ENCODE results near the gene DDI1. TPM values are rescaled to one million over a fixed set of nuclear protein-coding genes. Genes with fewer than 3 reads are reported as not detected.

DDI1 gene
- total and polyA plus RNA-seq, 2 experiments from 2014 or later, result 0.39 TPM; not detected in 1

GRCh38 chr11:104001561-104002056, 34.8 kb upstream of the DDI1 start:
- Histone ChIP-seq H3K9me2 (replicated peaks; ENCODE audit: insufficient read depth) (no peaks in the 10 kb centered on the region), H3K27ac (no peak overlapping the region), H3K4me1 (ENCODE audit: insufficient read depth) (peaks cover 10% of the 10 kb centered on the region), H3K27me3 (no peaks in the 10 kb centered on the region), H3K79me2 (no peaks in the 10 kb centered on the region), H3K36me3 (replicated peaks; ENCODE audit: insufficient read depth, low read depth) (no peaks in the 10 kb centered on the region), H3K9me3 (ENCODE audit: low read depth) (no peaks in the 10 kb centered on the region), H4K20me1 (ENCODE audit: insufficient read depth, poor library complexity, severe bottlenecking) (no peaks in the 10 kb centered on the region), H3K4me2 (no peak overlapping the region), H3K4me3 (no peak overlapping the region), H2AFZ (no peak overlapping the region)
- WGBS (ENCODE audit: low lambda C conversion rate, missing lambda C conversion rate), result 83% methylated on average over 3 of the region's 3 CpGs
- no peak for TF ChIP-seq CTCF (IDR thresholded peaks at IDR 0.05; ENCODE audit: poor library complexity)
- no peak for TF ChIP-seq EZH2phosphoT487 (IDR thresholded peaks at IDR 0.05; ENCODE audit: low read depth, severe bottlenecking, unreplicated experiment)
- no peak for TF ChIP-seq EZH2 (IDR thresholded peaks at IDR 0.05; ENCODE audit: borderline replicate concordance)
- no peak for DNase-seq (ENCODE audit: low spot score)

- H4K20me1 ChIP-seq (ENCODE audit: insufficient read depth, poor library complexity, severe bottlenecking), result no peaks in the 10 kb centered on the region
- no peaks in the 10 kb centered on the region for H3K79me2 ChIP-seq
- H3K9me2 ChIP-seq (replicated peaks; ENCODE audit: insufficient read depth), result no peaks in the 10 kb centered on the region
- TF ChIP-seq EZH2 (IDR thresholded peaks at IDR 0.05; ENCODE audit: borderline replicate concordance) (no peak), EZH2phosphoT487 (IDR thresholded peaks at IDR 0.05; ENCODE audit: low read depth, severe bottlenecking, unreplicated experiment) (no peak), CTCF (IDR thresholded peaks at IDR 0.05; ENCODE audit: poor library complexity) (no peak)
- no peaks in the 10 kb centered on the region for H3K9me3 ChIP-seq (ENCODE audit: low read depth)
- H3K4me2 ChIP-seq, result no peak overlapping the region
- peaks cover 10% of the 10 kb centered on the region for H3K4me1 ChIP-seq (ENCODE audit: insufficient read depth)
- DNase-seq (ENCODE audit: low spot score), result no peak
- H3K27me3 ChIP-seq, result no peaks in the 10 kb centered on the region
- no peak overlapping the region for H3K4me3 ChIP-seq
- H3K27ac ChIP-seq, result no peak overlapping the region
- no peaks in the 10 kb centered on the region for H3K36me3 ChIP-seq (replicated peaks; ENCODE audit: insufficient read depth, low read depth)
- H2AFZ ChIP-seq, result no peak overlapping the region
Observed at GRCh38 chr11:104003491-104003890, 32.9 kb upstream of the DDI1 start.

- Histone ChIP-seq H3K4me3 (no peak overlapping the region), H3K27ac (no peak overlapping the region)
- DNase-seq (ENCODE audit: low spot score), result no peak
Observed at GRCh38 chr11:104005234-104005855, 31.1 kb upstream of the DDI1 start.

More at GRCh38 chr11:104005234-104005855, 31.1 kb upstream of the DDI1 start:
- Histone ChIP-seq H4K20me1 (ENCODE audit: insufficient read depth, poor library complexity, severe bottlenecking) (no peaks in the 10 kb centered on the region), H3K36me3 (replicated peaks; ENCODE audit: insufficient read depth, low read depth) (no peaks in the 10 kb centered on the region), H3K4me2 (no peak overlapping the region), H3K9me3 (ENCODE audit: low read depth) (no peaks in the 10 kb centered on the region), H3K27me3 (no peaks in the 10 kb centered on the region), H3K79me2 (no peaks in the 10 kb centered on the region), H2AFZ (no peak overlapping the region), H3K9me2 (replicated peaks; ENCODE audit: insufficient read depth) (no peaks in the 10 kb centered on the region), H3K4me1 (ENCODE audit: insufficient read depth) (peaks cover 10% of the 10 kb centered on the region)
- WGBS (ENCODE audit: low lambda C conversion rate, missing lambda C conversion rate), result 21% methylated on average over 2 of the region's 2 CpGs
- TF ChIP-seq CTCF (IDR thresholded peaks at IDR 0.05; ENCODE audit: poor library complexity) (no peak), EZH2phosphoT487 (IDR thresholded peaks at IDR 0.05; ENCODE audit: low read depth, severe bottlenecking, unreplicated experiment) (no peak), EZH2 (IDR thresholded peaks at IDR 0.05; ENCODE audit: borderline replicate concordance) (no peak)

Data from hepatocyte (in vitro differentiated cells).